GM23338 (cell line): ENCODE results near the gene COL4A1. TPM values are rescaled to one million over a fixed set of nuclear protein-coding genes. Genes with fewer than 3 reads are reported as not detected.

Experiments used
- ATAC-seq: fragments of 200-7000 bp; cut with Tn5 transposase; 3 replicates; pipeline ENCODE4 v1.9.1; 2020
- DNase-seq: peaks from one replicate; pipeline ENCODE4 v3.0.0-alpha.2; 2015; ENCODE audit warnings: low spot score
- H2AFZ ChIP-seq: fragments of 200-600 bp; sonication (generic); 2 replicates; pipeline ENCODE4 v1.8.0; 2016; ENCODE audit warnings: antibody characterized with exemption, mild to moderate bottlenecking, moderate library complexity
- H3F3A ChIP-seq: fragments of 200-600 bp; sonication (generic); replicated peaks from 2 replicates; pipeline ENCODE4 v1.8.0; 2017; ENCODE audit warnings: antibody characterized with exemption, mixed run types, low read depth
- H3K27ac ChIP-seq: fragments of 200-600 bp; sonication (generic); 2 replicates; pipeline ENCODE4 v1.6.1; 2016; ENCODE audit warnings: low read depth
- H3K27me3 ChIP-seq: fragments of 200-600 bp; sonication (generic); 2 replicates; pipeline ENCODE4 v1.8.0; 2016; ENCODE audit warnings: mild to moderate bottlenecking, mixed run types, moderate library complexity; ENCODE audit not compliant: insufficient read depth
- H3K36me3 ChIP-seq: fragments of 200-600 bp; sonication (generic); 2 replicates; pipeline ENCODE4 v1.8.0; 2016; ENCODE audit warnings: mild to moderate bottlenecking; ENCODE audit not compliant: insufficient read depth
- H3K4me1 ChIP-seq: fragments of 200-600 bp; sonication (generic); 2 replicates; pipeline ENCODE4 v1.8.0; 2016; ENCODE audit warnings: mild to moderate bottlenecking, moderate library complexity; ENCODE audit not compliant: insufficient read depth
- H3K4me2 ChIP-seq: fragments of 200-600 bp; sonication (generic); 2 replicates; pipeline ENCODE4 v1.7.1; 2017; ENCODE audit warnings: mixed run types
- H3K4me3 ChIP-seq: fragments of 200-600 bp; sonication (generic); 2 replicates; pipeline ENCODE4 v1.6.1; 2016; ENCODE audit warnings: mixed run types
- H3K79me2 ChIP-seq: fragments of 200-600 bp; sonication (generic); replicated peaks from 2 replicates; pipeline ENCODE4 v1.8.0; 2017; ENCODE audit warnings: mild to moderate bottlenecking; ENCODE audit not compliant: insufficient read depth
- H3K9me2 ChIP-seq: fragments of 200-600 bp; sonication (generic); 2 replicates; pipeline ENCODE4 v1.8.0; 2017; ENCODE audit not compliant: insufficient read depth
- H4K20me1 ChIP-seq: fragments of 200-600 bp; sonication (generic); replicated peaks from 2 replicates; pipeline ENCODE4 v1.8.0; 2017; ENCODE audit warnings: mild to moderate bottlenecking; ENCODE audit not compliant: insufficient read depth
- H3K27ac Mint-ChIP-seq: 2 replicates; pipeline ENCODE4 v1.8.0; 2020; ENCODE audit warnings: inconsistent platforms, mild to moderate bottlenecking, moderate library complexity, mixed read lengths
- H3K27me3 Mint-ChIP-seq: 3 replicates; pipeline ENCODE4 v1.8.0; 2022; ENCODE audit warnings: low read depth, mild to moderate bottlenecking, moderate library complexity, mixed read lengths, inconsistent platforms; ENCODE audit not compliant: insufficient read depth, poor library complexity
- H3K36me3 Mint-ChIP-seq: 3 replicates; pipeline ENCODE4 v1.8.0; 2021; ENCODE audit warnings: low read depth, mild to moderate bottlenecking, inconsistent platforms, moderate library complexity, mixed read lengths
- H3K4me1 Mint-ChIP-seq: 3 replicates; pipeline ENCODE4 v1.8.0; 2020; ENCODE audit warnings: mild to moderate bottlenecking, inconsistent platforms, mixed read lengths
- H3K4me3 Mint-ChIP-seq: 3 replicates; pipeline ENCODE4 v1.8.0; 2021; ENCODE audit warnings: moderate library complexity, mild to moderate bottlenecking, inconsistent platforms, mixed read lengths
- H3K9me3 Mint-ChIP-seq: 3 replicates; pipeline ENCODE4 v1.8.0; 2020; ENCODE audit warnings: moderate library complexity, mild to moderate bottlenecking, inconsistent platforms, mixed read lengths
- POLR2AphosphoS5 ChIP-seq: IDR thresholded peaks from 2 replicates; pipeline ENCODE4 v1.6.1; 2016; ENCODE audit warnings: antibody characterized with exemption, low read depth
- polyA plus RNA-seq: library from polyadenylated mRNA; unstranded; fragments of >200 nt; fragmentation: Nextera tagmentation; extraction: Ambion mirVana; gene quantifications from 2 replicates; pipeline ENCODE4 v1.2.1, GENCODE V29; 2016
- total RNA-seq: library from RNA; depleted of rRNA; stranded (reverse); fragments of >200 nt; shearing (Covaris generic); gene quantifications from 2 replicates; pipeline ENCODE4 v1.2.3, GENCODE V29; 2014
- TF ChIP-seq, protein P1 (sequence below): fragments of 250-450 bp; sonication (Bioruptor Pico); IDR thresholded peaks from 2 replicates; pipeline ENCODE4 v1.5.0; 2020; ENCODE audit warnings: mild to moderate bottlenecking, moderate library complexity
- TF ChIP-seq, protein P2 (sequence below), 2 experiments: fragments of 200-600 bp in 1 of 2; sonication (generic) in 1 of 2; conservative IDR thresholded peaks; 2 replicates each; pipeline versions ENCODE4 v1.5.1 to v1.6.1; 2016 to 2017; ENCODE audit warnings: antibody characterized with exemption in 2 of 2, low read depth in 2 of 2, mild to moderate bottlenecking in 2 of 2, moderate library complexity in 1 of 2
- TF ChIP-seq, protein P3 (sequence below): IDR thresholded peaks from 2 replicates; pipeline ENCODE4 v1.6.1; 2016; ENCODE audit warnings: antibody characterized with exemption

COL4A1 gene
- total and polyA plus RNA-seq, 2 experiments from 2014 or later, result 39.1 to 110 TPM

DNA sequence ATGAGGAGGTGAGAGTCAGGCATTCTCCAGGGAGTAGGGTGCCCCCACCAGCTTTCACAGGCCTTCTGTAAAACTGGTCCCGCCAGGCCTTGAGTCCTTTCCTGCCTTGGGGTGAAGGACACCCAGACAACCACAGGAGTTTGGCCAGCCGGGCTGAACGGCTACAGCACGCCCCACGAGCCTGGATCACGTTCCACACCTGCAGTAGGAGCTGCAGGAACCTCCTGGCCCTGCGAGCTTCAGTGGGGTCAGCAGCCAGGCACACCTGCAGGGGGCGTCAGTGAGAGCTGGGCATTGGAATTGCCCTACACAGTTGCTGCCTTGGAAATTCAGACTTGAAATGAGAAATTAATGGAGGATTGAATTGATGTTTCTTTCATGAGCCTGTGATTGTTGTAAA lies 45.8 kb upstream of the COL4A1 start:
- Histone ChIP-seq H3K36me3 (no peaks in the 10 kb centered on the region), H3K27ac (no peak overlapping the region), H3K79me2 (peaks cover 22% of the 10 kb centered on the region), H3K4me3 (no peak overlapping the region), H3K4me1 (peaks cover 28% of the 10 kb centered on the region), H2AFZ (no peak overlapping the region), H3K4me2 (no peak overlapping the region), H3F3A (no peaks in the 10 kb centered on the region), H3K9me2 (no peaks in the 10 kb centered on the region), H4K20me1 (peaks cover 3% of the 10 kb centered on the region), H3K27me3 (no peaks in the 10 kb centered on the region)
- TF ChIP-seq, protein P1, sequence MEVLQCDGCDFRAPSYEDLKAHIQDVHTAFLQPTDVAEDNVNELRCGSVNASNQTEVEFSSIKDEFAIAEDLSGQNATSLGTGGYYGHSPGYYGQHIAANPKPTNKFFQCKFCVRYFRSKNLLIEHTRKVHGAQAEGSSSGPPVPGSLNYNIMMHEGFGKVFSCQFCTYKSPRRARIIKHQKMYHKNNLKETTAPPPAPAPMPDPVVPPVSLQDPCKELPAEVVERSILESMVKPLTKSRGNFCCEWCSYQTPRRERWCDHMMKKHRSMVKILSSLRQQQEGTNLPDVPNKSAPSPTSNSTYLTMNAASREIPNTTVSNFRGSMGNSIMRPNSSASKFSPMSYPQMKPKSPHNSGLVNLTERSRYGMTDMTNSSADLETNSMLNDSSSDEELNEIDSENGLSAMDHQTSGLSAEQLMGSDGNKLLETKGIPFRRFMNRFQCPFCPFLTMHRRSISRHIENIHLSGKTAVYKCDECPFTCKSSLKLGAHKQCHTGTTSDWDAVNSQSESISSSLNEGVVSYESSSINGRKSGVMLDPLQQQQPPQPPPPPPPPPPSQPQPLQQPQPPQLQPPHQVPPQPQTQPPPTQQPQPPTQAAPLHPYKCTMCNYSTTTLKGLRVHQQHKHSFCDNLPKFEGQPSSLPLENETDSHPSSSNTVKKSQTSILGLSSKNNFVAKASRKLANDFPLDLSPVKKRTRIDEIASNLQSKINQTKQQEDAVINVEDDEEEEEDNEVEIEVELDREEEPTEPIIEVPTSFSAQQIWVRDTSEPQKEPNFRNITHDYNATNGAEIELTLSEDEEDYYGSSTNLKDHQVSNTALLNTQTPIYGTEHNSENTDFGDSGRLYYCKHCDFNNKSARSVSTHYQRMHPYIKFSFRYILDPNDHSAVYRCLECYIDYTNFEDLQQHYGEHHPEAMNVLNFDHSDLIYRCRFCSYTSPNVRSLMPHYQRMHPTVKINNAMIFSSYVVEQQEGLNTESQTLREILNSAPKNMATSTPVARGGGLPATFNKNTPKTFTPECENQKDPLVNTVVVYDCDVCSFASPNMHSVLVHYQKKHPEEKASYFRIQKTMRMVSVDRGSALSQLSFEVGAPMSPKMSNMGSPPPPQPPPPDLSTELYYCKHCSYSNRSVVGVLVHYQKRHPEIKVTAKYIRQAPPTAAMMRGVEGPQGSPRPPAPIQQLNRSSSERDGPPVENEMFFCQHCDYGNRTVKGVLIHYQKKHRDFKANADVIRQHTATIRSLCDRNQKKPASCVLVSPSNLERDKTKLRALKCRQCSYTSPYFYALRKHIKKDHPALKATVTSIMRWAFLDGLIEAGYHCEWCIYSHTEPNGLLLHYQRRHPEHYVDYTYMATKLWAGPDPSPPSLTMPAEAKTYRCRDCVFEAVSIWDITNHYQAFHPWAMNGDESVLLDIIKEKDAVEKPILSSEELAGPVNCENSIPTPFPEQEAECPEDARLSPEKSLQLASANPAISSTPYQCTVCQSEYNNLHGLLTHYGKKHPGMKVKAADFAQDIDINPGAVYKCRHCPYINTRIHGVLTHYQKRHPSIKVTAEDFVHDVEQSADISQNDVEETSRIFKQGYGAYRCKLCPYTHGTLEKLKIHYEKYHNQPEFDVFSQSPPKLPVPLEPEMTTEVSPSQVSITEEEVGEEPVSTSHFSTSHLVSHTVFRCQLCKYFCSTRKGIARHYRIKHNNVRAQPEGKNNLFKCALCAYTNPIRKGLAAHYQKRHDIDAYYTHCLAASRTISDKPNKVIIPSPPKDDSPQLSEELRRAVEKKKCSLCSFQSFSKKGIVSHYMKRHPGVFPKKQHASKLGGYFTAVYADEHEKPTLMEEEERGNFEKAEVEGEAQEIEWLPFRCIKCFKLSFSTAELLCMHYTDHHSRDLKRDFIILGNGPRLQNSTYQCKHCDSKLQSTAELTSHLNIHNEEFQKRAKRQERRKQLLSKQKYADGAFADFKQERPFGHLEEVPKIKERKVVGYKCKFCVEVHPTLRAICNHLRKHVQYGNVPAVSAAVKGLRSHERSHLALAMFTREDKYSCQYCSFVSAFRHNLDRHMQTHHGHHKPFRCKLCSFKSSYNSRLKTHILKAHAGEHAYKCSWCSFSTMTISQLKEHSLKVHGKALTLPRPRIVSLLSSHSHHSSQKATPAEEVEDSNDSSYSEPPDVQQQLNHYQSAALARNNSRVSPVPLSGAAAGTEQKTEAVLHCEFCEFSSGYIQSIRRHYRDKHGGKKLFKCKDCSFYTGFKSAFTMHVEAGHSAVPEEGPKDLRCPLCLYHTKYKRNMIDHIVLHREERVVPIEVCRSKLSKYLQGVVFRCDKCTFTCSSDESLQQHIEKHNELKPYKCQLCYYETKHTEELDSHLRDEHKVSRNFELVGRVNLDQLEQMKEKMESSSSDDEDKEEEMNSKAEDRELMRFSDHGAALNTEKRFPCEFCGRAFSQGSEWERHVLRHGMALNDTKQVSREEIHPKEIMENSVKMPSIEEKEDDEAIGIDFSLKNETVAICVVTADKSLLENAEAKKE (CRISPR knock-in tag), result no peak
- TF ChIP-seq POLR2AphosphoS5, result no peak
- TF ChIP-seq, protein P2, sequence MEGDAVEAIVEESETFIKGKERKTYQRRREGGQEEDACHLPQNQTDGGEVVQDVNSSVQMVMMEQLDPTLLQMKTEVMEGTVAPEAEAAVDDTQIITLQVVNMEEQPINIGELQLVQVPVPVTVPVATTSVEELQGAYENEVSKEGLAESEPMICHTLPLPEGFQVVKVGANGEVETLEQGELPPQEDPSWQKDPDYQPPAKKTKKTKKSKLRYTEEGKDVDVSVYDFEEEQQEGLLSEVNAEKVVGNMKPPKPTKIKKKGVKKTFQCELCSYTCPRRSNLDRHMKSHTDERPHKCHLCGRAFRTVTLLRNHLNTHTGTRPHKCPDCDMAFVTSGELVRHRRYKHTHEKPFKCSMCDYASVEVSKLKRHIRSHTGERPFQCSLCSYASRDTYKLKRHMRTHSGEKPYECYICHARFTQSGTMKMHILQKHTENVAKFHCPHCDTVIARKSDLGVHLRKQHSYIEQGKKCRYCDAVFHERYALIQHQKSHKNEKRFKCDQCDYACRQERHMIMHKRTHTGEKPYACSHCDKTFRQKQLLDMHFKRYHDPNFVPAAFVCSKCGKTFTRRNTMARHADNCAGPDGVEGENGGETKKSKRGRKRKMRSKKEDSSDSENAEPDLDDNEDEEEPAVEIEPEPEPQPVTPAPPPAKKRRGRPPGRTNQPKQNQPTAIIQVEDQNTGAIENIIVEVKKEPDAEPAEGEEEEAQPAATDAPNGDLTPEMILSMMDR (conservative IDR thresholded peaks at IDR 0.05; ENCODE audit: low read depth in 2 of 2), result peak; percentile 83 to 85
- TF ChIP-seq, protein P3, sequence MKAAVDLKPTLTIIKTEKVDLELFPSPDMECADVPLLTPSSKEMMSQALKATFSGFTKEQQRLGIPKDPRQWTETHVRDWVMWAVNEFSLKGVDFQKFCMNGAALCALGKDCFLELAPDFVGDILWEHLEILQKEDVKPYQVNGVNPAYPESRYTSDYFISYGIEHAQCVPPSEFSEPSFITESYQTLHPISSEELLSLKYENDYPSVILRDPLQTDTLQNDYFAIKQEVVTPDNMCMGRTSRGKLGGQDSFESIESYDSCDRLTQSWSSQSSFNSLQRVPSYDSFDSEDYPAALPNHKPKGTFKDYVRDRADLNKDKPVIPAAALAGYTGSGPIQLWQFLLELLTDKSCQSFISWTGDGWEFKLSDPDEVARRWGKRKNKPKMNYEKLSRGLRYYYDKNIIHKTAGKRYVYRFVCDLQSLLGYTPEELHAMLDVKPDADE, result no peak
- DNase-seq, result peak; percentile 72
- H3K9me3 Mint-ChIP-seq, result no peaks in the 10 kb centered on the region
- H3K4me1 Mint-ChIP-seq, result peaks cover 43% of the 10 kb centered on the region
- no peak overlapping the region; the same call in 1 of the 2 replicates for H3K27ac Mint-ChIP-seq
- H3K4me3 Mint-ChIP-seq, result no peak overlapping the region
- H3K36me3 Mint-ChIP-seq, result no peaks in the 10 kb centered on the region
- ATAC-seq, result peak; percentile 74
- H3K27me3 Mint-ChIP-seq, result peaks cover 8% of the 10 kb centered on the region
